Liver (tissue), 9 donors: Measurements from ENCODE around the gene SLC6A8. TPM values are rescaled to one million over a fixed set of nuclear protein-coding genes. Genes with fewer than 3 reads are reported as not detected.
"Not testable (repeated sequence)": the region's sequence is repeated elsewhere in the genome, so short reads cannot be mapped to it uniquely, and the experiment has no call there.

Source experiments
- DNase-seq: peaks from one replicate; pipeline ENCODE4 v3.0.0-alpha.2; 2017; ENCODE audit warnings: low spot score
- H3K27ac ChIP-seq, 2 donors: one replicate each; pipeline ENCODE4 v1.7.0; 2013; ENCODE audit warnings: inconsistent platforms in 2 of 2, low read length in 2 of 2, control low read depth in 1 of 2, low read depth in 1 of 2, mild to moderate bottlenecking in 1 of 2
- H3K27me3 ChIP-seq, 4 donors: one replicate each; pipeline versions ENCODE4 v1.6.1 to v1.7.0; 2013; ENCODE audit warnings: low read length in 3 of 4, inconsistent platforms in 1 of 4, mild to moderate bottlenecking in 1 of 4, moderate library complexity in 1 of 4; ENCODE audit not compliant: control insufficient read depth in 4 of 4, insufficient read depth in 4 of 4
- H3K36me3 ChIP-seq, 4 donors: one replicate each; pipeline versions ENCODE4 v1.6.1 to v1.7.0; 2013; ENCODE audit warnings: low read length in 3 of 4, mild to moderate bottlenecking in 3 of 4, low read depth in 1 of 4, moderate library complexity in 1 of 4; ENCODE audit not compliant: control insufficient read depth in 4 of 4, insufficient read depth in 3 of 4
- H3K4me1 ChIP-seq, 4 donors: one replicate each; pipeline versions ENCODE4 v1.6.1 to v1.7.0; 2013; ENCODE audit warnings: low read length in 3 of 4, mild to moderate bottlenecking in 3 of 4, moderate library complexity in 1 of 4; ENCODE audit not compliant: control insufficient read depth in 4 of 4, insufficient read depth in 4 of 4
- H3K4me3 ChIP-seq, 3 donors: one replicate each; pipeline versions ENCODE4 v1.6.1 to v1.7.0; 2013; ENCODE audit warnings: low read length in 3 of 3, control low read depth in 1 of 3, low read depth in 1 of 3, mild to moderate bottlenecking in 1 of 3
- H3K9ac ChIP-seq, 2 donors: one replicate each; pipeline ENCODE4 v1.7.0; 2013; ENCODE audit warnings: low read length in 2 of 2, mild to moderate bottlenecking in 2 of 2, moderate library complexity in 2 of 2, control low read depth in 1 of 2, low read depth in 1 of 2
- H3K9me3 ChIP-seq, 4 donors: one replicate each; pipeline versions ENCODE4 v1.6.1 to v1.7.0; 2013; ENCODE audit warnings: low read length in 3 of 4; ENCODE audit not compliant: control insufficient read depth in 4 of 4
- ATF3 ChIP-seq: IDR thresholded peaks from 2 replicates; pipeline ENCODE4 v1.6.1; 2016; ENCODE audit warnings: antibody characterized with exemption
- CTCF ChIP-seq: fragments of 150-350 bp; IDR thresholded peaks from 2 replicates; pipeline ENCODE4 v1.5.1; 2017; ENCODE audit warnings: improper control_type of control experiment, low read depth, low read length; ENCODE audit not compliant: missing input control
- EGR1 ChIP-seq, 2 donors: IDR thresholded peaks; 2 replicates each; pipeline ENCODE4 v1.6.1; 2016 to 2018; ENCODE audit warnings: antibody characterized with exemption in 2 of 2, low read depth in 2 of 2
- FOXA1 ChIP-seq: IDR thresholded peaks from 2 replicates; pipeline ENCODE4 v1.6.1; 2016; ENCODE audit warnings: antibody characterized with exemption
- FOXA2 ChIP-seq: IDR thresholded peaks from 2 replicates; pipeline ENCODE4 v1.6.1; 2016; ENCODE audit warnings: antibody characterized with exemption
- GABPA ChIP-seq, 2 donors: IDR thresholded peaks in 1 of 2; conservative IDR thresholded peaks in 1 of 2; 2 replicates each; pipeline ENCODE4 v1.6.1; 2016; ENCODE audit warnings: antibody characterized with exemption in 2 of 2, mild to moderate bottlenecking in 1 of 2, moderate library complexity in 1 of 2
- HNF4A ChIP-seq, 2 donors: conservative IDR thresholded peaks; 2 replicates each; pipeline ENCODE4 v1.6.1; 2016; ENCODE audit warnings: antibody characterized with exemption in 2 of 2, mild to moderate bottlenecking in 2 of 2
- HNF4G ChIP-seq: IDR thresholded peaks from 2 replicates; pipeline ENCODE4 v1.6.1; 2016; ENCODE audit warnings: antibody characterized with exemption
- JUND ChIP-seq, 2 donors: IDR thresholded peaks; 2 replicates each; pipeline ENCODE4 v1.6.1; 2016; ENCODE audit warnings: antibody characterized with exemption in 2 of 2
- MAX ChIP-seq: IDR thresholded peaks from 2 replicates; pipeline ENCODE4 v1.6.1; 2016; ENCODE audit warnings: antibody characterized with exemption
- NR2F2 ChIP-seq: IDR thresholded peaks from 2 replicates; pipeline ENCODE4 v1.6.1; 2016; ENCODE audit warnings: antibody characterized with exemption
- RAD21 ChIP-seq, 2 donors: IDR thresholded peaks; 2 replicates each; pipeline ENCODE4 v1.6.1; 2016; ENCODE audit warnings: antibody characterized with exemption in 2 of 2, mild to moderate bottlenecking in 2 of 2
- REST ChIP-seq: IDR thresholded peaks from 2 replicates; pipeline ENCODE4 v1.6.1; 2016; ENCODE audit warnings: antibody characterized with exemption, mild to moderate bottlenecking
- RXRA ChIP-seq, 2 donors: IDR thresholded peaks; 2 replicates each; pipeline ENCODE4 v1.6.1; 2017 to 2018; ENCODE audit warnings: antibody characterized with exemption in 2 of 2, mild to moderate bottlenecking in 1 of 2
- SP1 ChIP-seq: IDR thresholded peaks from 2 replicates; pipeline ENCODE4 v1.6.1; 2018; ENCODE audit warnings: antibody characterized with exemption, mild to moderate bottlenecking
- TAF1 ChIP-seq: conservative IDR thresholded peaks from 2 replicates; pipeline ENCODE4 v1.6.1; 2016; ENCODE audit warnings: antibody characterized with exemption, mild to moderate bottlenecking
- YY1 ChIP-seq: IDR thresholded peaks from 2 replicates; pipeline ENCODE4 v1.6.1; 2016; ENCODE audit warnings: antibody characterized with exemption, mild to moderate bottlenecking
- WGBS: extraction: QIAGEN DNeasy Blood & Tissue Kit; methylation state at CpG from one replicate; pipeline ENCODE4 v1.1.7; 2013; 5-methylcytosine and 5-hydroxymethylcytosine counted together
- polyA plus RNA-seq, 2 donors: library from polyadenylated mRNA; stranded (reverse) in 1 of 2; unstranded in 1 of 2; fragments of 200-250 nt in 1 of 2; fragments of >200 nt in 1 of 2; fragmentation: Nextera tagmentation in 1 of 2; extraction: Ambion mirVana in 1 of 2; gene quantifications; one replicate each; pipeline versions ENCODE4 v1.2.1 to v1.2.3, GENCODE V29; 2013 to 2015
- total RNA-seq, 2 donors: library from RNA; depleted of rRNA; stranded (reverse); fragments of >200 nt; gene quantifications; one replicate each; pipeline ENCODE4 v1.2.3, GENCODE V29; 2014
- donor health status: healthy.
- donor health status: healthy.
- donor health status: healthy.
- donor health status: healthy.
- donor health status: healthy.

The SLC6A8 gene
- total and polyA plus RNA-seq, 4 donors = 0.25 to 44.4 (median 1.4) TPM

- Histone ChIP-seq H3K9me3 (no peaks in the 10 kb centered on the region), H3K36me3 (no peaks in the 10 kb centered on the region), H3K9ac (no peak overlapping the region), H3K27me3 (no peaks in the 10 kb centered on the region), H3K4me1 (no peaks in the 10 kb centered on the region), H3K27ac (no peak overlapping the region), H3K4me3 (no peak overlapping the region)
- WGBS = 73% methylated on average over 28 of the region's 31 CpGs
- no peak for DNase-seq
- TF ChIP-seq HNF4A (conservative IDR thresholded peaks at IDR 0.05) (no peak), SP1 (no peak), ATF3 (no peak), GABPA (IDR thresholded peaks at IDR 0.05 in 1 of 2, conservative IDR thresholded peaks at IDR 0.05 in 1 of 2) (no peak), JUND (IDR thresholded peaks at IDR 0.05) (no peak), RXRA (IDR thresholded peaks at IDR 0.05) (no peak), FOXA1 (no peak), CTCF (no peak), FOXA2 (no peak), EGR1 (IDR thresholded peaks at IDR 0.05; ENCODE audit: low read depth in 2 of 2) (no peak), YY1 (no peak), RAD21 (IDR thresholded peaks at IDR 0.05) (no peak), TAF1 (no peak), NR2F2 (no peak), MAX (no peak), REST (no peak), HNF4G (no peak)
Measured at GRCh38 chrX:153693216-153694086, 5.7 kb downstream of the SLC6A8 start.

- not testable (repeated sequence) for H3K27ac ChIP-seq, H3K9ac ChIP-seq, H3K36me3 ChIP-seq, H3K4me3 ChIP-seq, H3K4me1 ChIP-seq, DNase-seq, H3K9me3 ChIP-seq, H3K27me3 ChIP-seq
- 82% methylated on average over 16 of the region's 16 CpGs for WGBS
Measured at GRCh38 chrX:153694256-153694655, 6.5 kb downstream of the SLC6A8 start.
